Sigmoid colon (tissue), 4 donors: ENCODE results near the gene CDC42BPG.

ENCODE experiments used
- EP300 ChIP-seq, 4 donors: sonication (generic); formaldehyde crosslinking; IDR thresholded peaks; one replicate each; pipeline ENCODE4 v1.6.1; 2017; ENCODE audit warnings: antibody characterized with exemption in 4 of 4
- POLR2A ChIP-seq, 2 donors: fragments of 450-650 bp; IDR thresholded peaks; one replicate each; pipeline ENCODE4 v1.6.1; 2016; ENCODE audit warnings: antibody characterized with exemption in 2 of 2, mild to moderate bottlenecking in 2 of 2, moderate library complexity in 2 of 2
- TF ChIP-seq, protein P1 (sequence below), 4 experiments: fragments of 450-650 bp in 3 of 4; fragments of 200-600 bp in 1 of 4; IDR thresholded peaks; one replicate each; pipeline ENCODE4 v1.5.1; 2016 to 2019; ENCODE audit warnings: antibody characterized with exemption in 4 of 4, mild to moderate bottlenecking in 3 of 4, moderate library complexity in 2 of 4

DNA sequence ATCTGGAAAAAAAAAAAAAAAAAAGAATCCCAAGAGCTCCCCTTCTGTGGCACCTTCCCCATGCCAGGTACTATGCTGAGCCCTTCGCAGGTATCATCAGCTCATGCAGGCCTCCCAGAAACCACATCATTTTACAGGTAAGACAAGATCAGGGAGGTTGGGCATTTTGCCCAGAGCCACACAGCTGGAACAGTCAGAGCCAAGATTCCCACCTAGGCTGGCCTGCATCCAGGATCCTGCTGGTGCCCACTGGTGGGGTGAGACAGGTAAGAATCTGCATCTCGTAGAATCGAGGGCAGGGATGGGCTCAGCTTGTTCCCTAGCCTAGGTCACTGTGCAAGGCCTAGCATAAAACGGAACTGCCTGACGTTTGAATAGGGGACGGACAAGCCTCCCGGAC is 18.4 kb downstream of the CDC42BPG start:
- TF ChIP-seq EP300 (IDR thresholded peaks at IDR 0.05) (no peak), POLR2A (IDR thresholded peaks at IDR 0.05) (no peak)
- TF ChIP-seq, protein P1, sequence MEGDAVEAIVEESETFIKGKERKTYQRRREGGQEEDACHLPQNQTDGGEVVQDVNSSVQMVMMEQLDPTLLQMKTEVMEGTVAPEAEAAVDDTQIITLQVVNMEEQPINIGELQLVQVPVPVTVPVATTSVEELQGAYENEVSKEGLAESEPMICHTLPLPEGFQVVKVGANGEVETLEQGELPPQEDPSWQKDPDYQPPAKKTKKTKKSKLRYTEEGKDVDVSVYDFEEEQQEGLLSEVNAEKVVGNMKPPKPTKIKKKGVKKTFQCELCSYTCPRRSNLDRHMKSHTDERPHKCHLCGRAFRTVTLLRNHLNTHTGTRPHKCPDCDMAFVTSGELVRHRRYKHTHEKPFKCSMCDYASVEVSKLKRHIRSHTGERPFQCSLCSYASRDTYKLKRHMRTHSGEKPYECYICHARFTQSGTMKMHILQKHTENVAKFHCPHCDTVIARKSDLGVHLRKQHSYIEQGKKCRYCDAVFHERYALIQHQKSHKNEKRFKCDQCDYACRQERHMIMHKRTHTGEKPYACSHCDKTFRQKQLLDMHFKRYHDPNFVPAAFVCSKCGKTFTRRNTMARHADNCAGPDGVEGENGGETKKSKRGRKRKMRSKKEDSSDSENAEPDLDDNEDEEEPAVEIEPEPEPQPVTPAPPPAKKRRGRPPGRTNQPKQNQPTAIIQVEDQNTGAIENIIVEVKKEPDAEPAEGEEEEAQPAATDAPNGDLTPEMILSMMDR (IDR thresholded peaks at IDR 0.05) = no peak
